Hematopoietic multipotent progenitor cell treated with erythropoietin and hydrocortisone succinate and interleukin-3 and kit ligand, for 4 days (in vitro differentiated cells): ENCODE measurements around the gene GPR146.
A peak's percentile ranks its signal among the peaks of the same experiment; 100 is the strongest.

Experiments used
- DNase-seq: peaks from one replicate; pipeline ENCODE4 v3.0.0-alpha.2; 2015

GPR146 gene

GRCh38 chr7:1045069-1046063 is 1.0 kb downstream of the GPR146 start:
- DNase-seq: peak; percentile 59

DNA sequence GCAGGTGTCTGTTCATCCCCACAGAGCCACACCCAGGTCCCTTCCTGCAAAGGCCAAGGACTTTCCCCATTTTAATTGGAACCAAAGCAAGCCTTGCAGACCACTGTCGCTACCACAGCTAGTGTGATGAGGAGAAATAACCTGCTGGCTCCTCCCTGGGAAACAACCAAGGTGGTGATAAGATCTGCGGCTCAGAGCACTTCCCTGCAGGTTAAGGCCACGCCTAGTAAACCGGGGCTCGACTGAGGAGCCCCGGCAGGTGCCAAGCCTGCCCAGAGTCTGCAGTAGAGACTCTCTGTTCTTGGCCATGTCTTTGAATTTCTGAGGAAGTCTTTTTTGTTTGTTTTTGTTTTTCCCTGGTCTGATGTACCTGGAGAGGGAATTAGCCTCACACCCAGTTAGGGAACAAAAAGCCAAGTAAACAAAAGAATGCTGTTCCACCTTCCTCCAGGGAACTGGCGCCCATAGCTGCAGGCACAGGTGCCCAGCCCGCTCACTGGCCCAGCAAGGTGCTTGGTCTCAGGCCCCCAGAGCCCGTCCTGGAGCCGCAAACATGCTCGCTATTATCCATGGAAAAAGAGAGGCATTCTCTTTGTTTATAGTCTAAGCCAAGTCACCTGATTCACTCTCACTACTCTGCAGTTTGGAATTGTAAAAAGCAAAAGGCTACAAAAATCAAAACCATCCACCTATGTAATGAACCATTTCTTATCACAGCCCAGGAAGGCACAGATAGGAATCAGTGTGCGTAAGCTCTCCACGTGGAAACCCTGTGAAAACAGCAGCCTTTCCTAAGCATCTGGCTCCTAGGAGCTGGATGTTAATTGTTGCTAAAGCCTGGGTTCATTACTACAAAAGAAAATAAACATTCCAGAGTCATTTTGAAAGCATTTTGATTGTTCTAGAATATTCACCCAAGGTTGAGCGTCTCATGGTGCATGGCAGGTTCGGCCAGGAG is 2.7 kb downstream of the GPR146 start:
- DNase-seq: no peak

DNA sequence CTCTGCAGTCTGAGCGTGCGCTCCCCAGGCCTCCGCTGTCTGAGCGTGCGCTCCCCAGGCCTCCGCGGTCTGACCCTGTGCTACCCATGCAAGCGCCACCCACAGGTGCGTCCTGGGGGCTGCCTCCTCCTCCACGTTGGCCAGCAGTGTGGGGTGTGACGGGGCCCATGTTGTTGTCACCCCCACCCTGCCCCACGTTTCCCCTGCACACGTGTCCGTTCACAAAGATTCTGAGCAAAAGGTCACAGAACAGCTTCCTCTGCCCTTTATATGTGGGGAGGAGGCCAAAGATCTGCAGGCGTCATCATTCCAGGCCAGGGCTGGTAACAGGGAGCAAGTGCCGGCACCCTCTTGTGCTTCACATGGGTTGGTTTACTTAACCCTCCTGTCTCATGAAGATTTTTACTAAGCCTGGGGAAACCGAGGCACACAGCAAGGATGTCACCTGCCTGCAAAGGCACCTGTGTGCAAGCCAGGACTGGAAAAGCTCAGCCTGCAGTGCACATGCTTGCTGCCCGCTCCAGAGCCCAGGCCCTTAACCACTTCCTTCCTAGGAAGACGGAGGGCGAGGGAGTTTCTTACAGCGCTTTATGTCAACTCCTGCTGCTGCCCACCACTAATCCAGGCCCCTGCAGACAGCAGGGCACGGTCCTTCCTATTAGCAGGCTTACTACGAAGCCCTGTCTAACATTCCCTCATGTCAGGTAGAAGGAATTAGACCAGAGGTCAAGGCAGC is 4.8 kb downstream of the GPR146 start:
- DNase-seq: peak; percentile 64

DNA sequence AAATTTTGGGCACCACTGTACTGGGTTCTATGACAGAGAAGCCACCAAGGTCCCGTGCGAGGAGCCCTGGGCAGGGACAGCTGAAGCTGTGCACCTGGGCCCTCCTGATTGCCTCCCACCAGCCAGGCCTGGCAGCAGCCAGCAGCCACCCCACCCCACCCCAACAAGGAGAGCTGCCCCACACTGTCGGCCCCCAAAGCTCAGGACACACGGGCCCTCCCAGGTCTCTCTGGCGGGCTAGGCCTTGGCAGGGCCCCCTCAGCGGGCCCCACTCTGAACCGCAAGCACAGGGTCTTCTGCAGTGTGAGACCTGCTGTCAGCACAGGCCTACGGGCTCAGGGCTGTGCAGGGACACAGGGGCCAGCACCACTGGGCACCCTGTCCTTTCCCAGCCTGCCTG is 5.5 kb downstream of the GPR146 start:
- no peak for DNase-seq

- DNase-seq: no peak
These were observed 6.0 kb downstream of the GPR146 start for GRCh38 chr7:1050254-1050906.

- DNase-seq: no peak
These were observed 6.8 kb downstream of the GPR146 start for GRCh38 chr7:1050956-1051690.

GRCh38 chr7:1052031-1052818 is 7.9 kb downstream of the GPR146 start:
- no peak for DNase-seq

DNA sequence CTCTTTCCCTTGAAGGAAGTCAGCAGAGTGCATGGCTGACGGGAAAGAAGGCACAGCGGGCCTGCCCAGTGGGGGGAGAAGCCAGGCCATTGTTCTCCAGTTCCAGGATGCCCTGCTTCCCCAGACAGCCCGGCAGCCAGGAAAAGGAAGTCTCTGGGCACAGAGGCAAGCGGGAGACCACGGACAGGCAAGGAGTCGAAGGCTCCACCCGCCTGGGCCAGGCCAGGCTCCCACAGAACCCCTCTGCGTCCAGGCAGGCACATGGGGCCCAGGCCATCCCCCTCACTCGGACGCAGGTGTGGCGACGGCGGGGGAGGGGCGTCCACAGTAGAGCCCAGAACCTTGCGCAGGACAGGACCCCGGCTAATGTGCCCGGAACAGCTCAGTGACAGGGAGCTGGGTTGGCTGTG is 8.7 kb downstream of the GPR146 start:
- no peak for DNase-seq

DNA sequence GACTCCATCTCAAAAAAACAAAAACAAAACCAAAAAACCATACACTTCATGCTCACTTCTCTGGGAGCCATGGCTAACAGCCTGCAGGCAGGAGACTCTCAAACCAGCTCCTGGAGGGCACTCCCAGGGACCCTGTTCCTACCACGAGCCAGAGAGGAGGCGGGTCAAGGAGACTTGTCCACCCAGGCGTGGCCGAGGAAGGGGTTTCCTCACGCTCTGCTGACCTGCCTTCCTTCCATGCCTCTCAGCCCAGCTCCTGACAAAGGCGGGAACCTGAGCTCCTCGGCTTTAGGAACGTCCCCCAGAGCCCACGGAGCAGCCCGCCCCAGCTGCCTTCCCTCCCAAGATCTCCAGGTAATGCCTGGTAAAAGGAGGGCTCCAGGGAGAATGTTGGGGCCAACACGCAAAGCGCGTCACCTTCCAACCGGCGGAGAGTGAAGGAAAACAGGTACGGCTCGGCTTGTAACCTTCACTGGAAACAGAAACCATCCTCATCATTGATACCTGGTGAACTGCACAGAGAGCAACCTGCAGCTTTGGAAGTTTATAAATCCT is 9.5 kb downstream of the GPR146 start:
- no peak for DNase-seq

- peak; percentile 36 for DNase-seq
These were observed 10.1 kb downstream of the GPR146 start for GRCh38 chr7:1054438-1054837.

DNA sequence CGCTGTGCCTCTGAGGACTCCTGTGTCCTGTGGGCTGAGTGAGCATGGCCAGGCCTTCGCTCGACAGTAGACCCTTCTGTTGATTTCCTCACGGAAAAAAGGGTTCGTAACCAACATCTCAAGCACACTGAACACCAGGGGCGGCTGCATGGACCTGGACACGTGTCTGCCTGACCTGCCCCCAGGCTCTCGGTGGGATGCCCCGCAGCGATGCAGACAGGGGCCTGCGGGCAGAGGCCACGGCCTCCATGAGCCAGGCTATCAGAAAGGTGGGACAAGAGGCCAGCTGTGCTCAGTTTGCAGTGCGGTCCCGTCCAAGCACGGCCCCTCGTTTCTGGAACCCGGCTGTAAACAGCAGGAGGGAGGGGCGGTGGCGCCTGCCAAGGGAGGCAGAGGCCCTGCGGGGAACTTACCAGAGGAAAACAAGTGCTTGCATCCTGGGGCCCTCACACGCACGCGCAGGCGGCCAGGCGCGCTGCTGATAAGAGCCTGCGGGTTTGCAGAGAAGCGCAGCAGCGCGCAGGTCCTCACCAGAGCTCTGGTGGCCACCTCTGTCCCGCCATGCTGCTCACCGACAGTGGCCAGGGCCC is 10.6 kb downstream of the GPR146 start:
- DNase-seq: peak; percentile 98

- DNase-seq: peak; percentile 59
These were observed 11.2 kb downstream of the GPR146 start for GRCh38 chr7:1055491-1055955.

- DNase-seq: peak; percentile 65
These were observed 11.8 kb downstream of the GPR146 start for GRCh38 chr7:1055956-1056784.

- no peak for DNase-seq
These were observed 12.6 kb downstream of the GPR146 start for GRCh38 chr7:1056785-1057410.

GRCh38 chr7:1057416-1058291 is 13.3 kb downstream of the GPR146 start:
- no peak for DNase-seq

DNA sequence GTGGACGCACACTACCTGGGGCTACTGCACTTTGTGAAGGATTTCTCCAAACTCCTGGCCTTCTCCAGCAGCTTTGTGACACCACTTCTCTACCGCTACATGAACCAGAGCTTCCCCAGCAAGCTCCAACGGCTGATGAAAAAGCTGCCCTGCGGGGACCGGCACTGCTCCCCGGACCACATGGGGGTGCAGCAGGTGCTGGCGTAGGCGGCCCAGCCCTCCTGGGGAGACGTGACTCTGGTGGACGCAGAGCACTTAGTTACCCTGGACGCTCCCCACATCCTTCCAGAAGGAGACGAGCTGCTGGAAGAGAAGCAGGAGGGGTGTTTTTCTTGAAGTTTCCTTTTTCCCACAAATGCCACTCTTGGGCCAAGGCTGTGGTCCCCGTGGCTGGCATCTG is 14.0 kb downstream of the GPR146 start:
- DNase-seq: no peak

DNA sequence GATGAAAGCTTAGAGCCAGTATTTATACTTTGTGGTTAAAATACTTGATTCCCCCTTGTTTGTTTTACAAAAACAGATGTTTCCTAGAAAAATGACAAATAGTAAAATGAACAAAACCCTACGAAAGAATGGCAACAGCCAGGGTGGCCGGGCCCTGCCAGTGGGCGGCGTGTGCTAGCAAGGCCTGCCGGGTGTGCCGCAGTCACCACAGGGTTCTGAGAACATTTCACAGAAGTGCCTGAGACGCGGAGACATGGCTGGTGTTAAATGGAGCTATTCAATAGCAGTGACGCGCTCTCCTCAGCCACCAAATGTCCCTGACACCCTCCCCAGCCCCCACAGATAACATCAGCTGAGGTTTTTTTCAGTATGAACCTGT is 14.5 kb downstream of the GPR146 start:
- DNase-seq: peak; percentile 69
